Measurements from ENCODE around the gene PLEKHO2.

GRCh38 chr15:64883100-64883581 is 41.4 kb downstream of the PLEKHO2 start:
- TF ChIP-seq TFCP2L1 (CRISPR knock-in tag; IDR thresholded peaks at IDR 0.05): no peak
- TF ChIP-seq POLR2A (IDR thresholded peaks at IDR 0.05; ENCODE audit: low read length): no peak
- TF ChIP-seq RFX5 (IDR thresholded peaks at IDR 0.05): no peak
- TF ChIP-seq EP300 (IDR thresholded peaks at IDR 0.05): no peak
- TF ChIP-seq USF2 (IDR thresholded peaks at IDR 0.05): no peak
